ENCODE results near the gene ARFGAP1.

Gene ARFGAP1

GRCh38 chr20:63264000-63264399 lies 8.6 kb upstream of the ARFGAP1 start:
- Histone ChIP-seq H3K4me3 (ENCODE audit: low read depth in 1 of 2, low read length in 2 of 2) (no peak overlapping the region), H3K27ac (ENCODE audit: low read depth, low read length) (no peak overlapping the region), H3K9me3 (ENCODE audit: low read length) (no peaks in the 10 kb centered on the region), H3K27me3 (ENCODE audit: control insufficient read depth in 1 of 2, insufficient read depth in 2 of 2, low read length in 2 of 2) (peaks cover 6 to 35% of the 10 kb centered on the region in 2 donors), H3K36me3 (ENCODE audit: insufficient read depth, low read length) (no peaks in the 10 kb centered on the region), H3K9ac (ENCODE audit: low read length) (no peak overlapping the region), H3K4me1 (ENCODE audit: insufficient read depth, low read length) (no peaks in the 10 kb centered on the region)

GRCh38 chr20:63264519-63264918 lies 8.1 kb upstream of the ARFGAP1 start:
- no peaks in the 10 kb centered on the region for H3K4me1 ChIP-seq (ENCODE audit: insufficient read depth, low read length)
- no peaks in the 10 kb centered on the region for H3K9me3 ChIP-seq (ENCODE audit: low read length)
- peaks cover 6 to 35% of the 10 kb centered on the region in 2 donors for H3K27me3 ChIP-seq (ENCODE audit: control insufficient read depth in 1 of 2, insufficient read depth in 2 of 2, low read length in 2 of 2)
- H3K4me3 ChIP-seq (ENCODE audit: low read depth in 1 of 2, low read length in 2 of 2): no peak overlapping the region
- no peak overlapping the region for H3K27ac ChIP-seq (ENCODE audit: low read depth, low read length)
- no peaks in the 10 kb centered on the region for H3K36me3 ChIP-seq (ENCODE audit: insufficient read depth, low read length)
- H3K9ac ChIP-seq (ENCODE audit: low read length): no peak overlapping the region

- H3K36me3 ChIP-seq (ENCODE audit: insufficient read depth, low read length): no peaks in the 10 kb centered on the region
- H3K9ac ChIP-seq (ENCODE audit: low read length): no peak overlapping the region
- H3K27ac ChIP-seq (ENCODE audit: low read depth, low read length): no peak overlapping the region
- H3K4me3 ChIP-seq (ENCODE audit: low read depth in 1 of 2, low read length in 2 of 2): no peak overlapping the region
- no peaks in the 10 kb centered on the region for H3K4me1 ChIP-seq (ENCODE audit: insufficient read depth, low read length)
- H3K9me3 ChIP-seq (ENCODE audit: low read length): no peaks in the 10 kb centered on the region
- H3K27me3 ChIP-seq (ENCODE audit: control insufficient read depth in 1 of 2, insufficient read depth in 2 of 2, low read length in 2 of 2): peaks cover 6 to 35% of the 10 kb centered on the region in 2 donors
Observed at GRCh38 chr20:63265891-63266515, 6.6 kb upstream of the ARFGAP1 start.

GRCh38 chr20:63267691-63268090 lies 4.9 kb upstream of the ARFGAP1 start:
- no peak overlapping the region for H3K9ac ChIP-seq (ENCODE audit: low read length)
- no peaks in the 10 kb centered on the region for H3K36me3 ChIP-seq (ENCODE audit: insufficient read depth, low read length)
- H3K4me1 ChIP-seq (ENCODE audit: insufficient read depth, low read length): peaks cover 7% of the 10 kb centered on the region
- H3K9me3 ChIP-seq (ENCODE audit: low read length): no peaks in the 10 kb centered on the region
- no peak overlapping the region for H3K4me3 ChIP-seq (ENCODE audit: low read depth in 1 of 2, low read length in 2 of 2)
- no peak overlapping the region for H3K27ac ChIP-seq (ENCODE audit: low read depth, low read length)
- peaks cover 6 to 26% of the 10 kb centered on the region in 2 donors for H3K27me3 ChIP-seq (ENCODE audit: control insufficient read depth in 1 of 2, insufficient read depth in 2 of 2, low read length in 2 of 2)

GRCh38 chr20:63268256-63268655 lies 4.4 kb upstream of the ARFGAP1 start:
- Histone ChIP-seq H3K4me1 (ENCODE audit: insufficient read depth, low read length) (peaks cover 7% of the 10 kb centered on the region), H3K27me3 (ENCODE audit: control insufficient read depth in 1 of 2, insufficient read depth in 2 of 2, low read length in 2 of 2) (peaks cover 6 to 23% of the 10 kb centered on the region in 2 donors), H3K36me3 (ENCODE audit: insufficient read depth, low read length) (no peaks in the 10 kb centered on the region), H3K27ac (ENCODE audit: low read depth, low read length) (no peak overlapping the region), H3K4me3 (ENCODE audit: low read depth in 1 of 2, low read length in 2 of 2) (no peak overlapping the region), H3K9ac (ENCODE audit: low read length) (no peak overlapping the region), H3K9me3 (ENCODE audit: low read length) (no peaks in the 10 kb centered on the region)

GRCh38 chr20:63268671-63269439 lies 3.8 kb upstream of the ARFGAP1 start:
- Histone ChIP-seq H3K27me3 (ENCODE audit: control insufficient read depth in 1 of 2, insufficient read depth in 2 of 2, low read length in 2 of 2) (peaks cover 6 to 23% of the 10 kb centered on the region in 2 donors), H3K27ac (ENCODE audit: low read depth, low read length) (no peak overlapping the region), H3K36me3 (ENCODE audit: insufficient read depth, low read length) (no peaks in the 10 kb centered on the region), H3K9me3 (ENCODE audit: low read length) (no peaks in the 10 kb centered on the region), H3K4me1 (ENCODE audit: insufficient read depth, low read length) (peaks cover 13% of the 10 kb centered on the region), H3K4me3 (ENCODE audit: low read depth in 1 of 2, low read length in 2 of 2) (no peak overlapping the region), H3K9ac (ENCODE audit: low read length) (no peak overlapping the region)

- H3K4me3 ChIP-seq (ENCODE audit: low read depth in 1 of 2, low read length in 2 of 2): no peak overlapping the region
- no peak overlapping the region for H3K9ac ChIP-seq (ENCODE audit: low read length)
- H3K4me1 ChIP-seq (ENCODE audit: insufficient read depth, low read length): peaks cover 19% of the 10 kb centered on the region
- peaks cover 6 to 23% of the 10 kb centered on the region in 2 donors for H3K27me3 ChIP-seq (ENCODE audit: control insufficient read depth in 1 of 2, insufficient read depth in 2 of 2, low read length in 2 of 2)
- H3K9me3 ChIP-seq (ENCODE audit: low read length): no peaks in the 10 kb centered on the region
- H3K36me3 ChIP-seq (ENCODE audit: insufficient read depth, low read length): no peaks in the 10 kb centered on the region
- no peak overlapping the region for H3K27ac ChIP-seq (ENCODE audit: low read depth, low read length)
Observed at GRCh38 chr20:63269724-63270123, 2.9 kb upstream of the ARFGAP1 start.

GRCh38 chr20:63270606-63271325 lies 1.8 kb upstream of the ARFGAP1 start:
- Histone ChIP-seq H3K4me3 (ENCODE audit: low read depth in 1 of 2, low read length in 2 of 2) (no peak overlapping the region), H3K4me1 (ENCODE audit: insufficient read depth, low read length) (peaks cover 21% of the 10 kb centered on the region), H3K36me3 (ENCODE audit: insufficient read depth, low read length) (no peaks in the 10 kb centered on the region), H3K9me3 (ENCODE audit: low read length) (no peaks in the 10 kb centered on the region), H3K27me3 (ENCODE audit: control insufficient read depth in 1 of 2, insufficient read depth in 2 of 2, low read length in 2 of 2) (peaks cover 6 to 18% of the 10 kb centered on the region in 2 donors), H3K9ac (ENCODE audit: low read length) (no peak overlapping the region), H3K27ac (ENCODE audit: low read depth, low read length) (no peak overlapping the region)

GRCh38 chr20:63273059-63273579 lies 506 bp downstream of the ARFGAP1 start:
- H3K4me3 ChIP-seq (ENCODE audit: low read depth in 1 of 2, low read length in 2 of 2): peak overlapping the region; percentile 75 to 92
- H3K9ac ChIP-seq (ENCODE audit: low read length): peak overlapping the region; percentile 68
- H3K36me3 ChIP-seq (ENCODE audit: insufficient read depth, low read length): peaks cover 11% of the 10 kb centered on the region
- H3K27me3 ChIP-seq (ENCODE audit: control insufficient read depth in 1 of 2, insufficient read depth in 2 of 2, low read length in 2 of 2): peaks cover 6 to 7% of the 10 kb centered on the region in 2 donors
- peaks cover 21% of the 10 kb centered on the region for H3K4me1 ChIP-seq (ENCODE audit: insufficient read depth, low read length)
- peak overlapping the region; percentile 67 for H3K27ac ChIP-seq (ENCODE audit: low read depth, low read length)
- H3K9me3 ChIP-seq (ENCODE audit: low read length): no peaks in the 10 kb centered on the region

GRCh38 chr20:63273635-63274380 lies 1.2 kb downstream of the ARFGAP1 start:
- peak overlapping the region; percentile 75 to 92 for H3K4me3 ChIP-seq (ENCODE audit: low read depth in 1 of 2, low read length in 2 of 2)
- H3K9ac ChIP-seq (ENCODE audit: low read length): peak overlapping the region; percentile 68
- peaks cover 18% of the 10 kb centered on the region for H3K36me3 ChIP-seq (ENCODE audit: insufficient read depth, low read length)
- H3K27me3 ChIP-seq (ENCODE audit: control insufficient read depth in 1 of 2, insufficient read depth in 2 of 2, low read length in 2 of 2): peaks cover 0 to under 1% of the 10 kb centered on the region in 2 donors
- H3K4me1 ChIP-seq (ENCODE audit: insufficient read depth, low read length): peaks cover 21% of the 10 kb centered on the region
- H3K27ac ChIP-seq (ENCODE audit: low read depth, low read length): no peak overlapping the region
- no peaks in the 10 kb centered on the region for H3K9me3 ChIP-seq (ENCODE audit: low read length)

All from muscle layer of colon (tissue), 2 donors.